ENCODE data around the gene NEIL1. TPM values are rescaled to one million over a fixed set of nuclear protein-coding genes. Genes with fewer than 3 reads are reported as not detected.

The NEIL1 gene
- total RNA-seq, 3 donors from 2014 or later = 38.0 to 67.9 (median 41.4) TPM

DNA sequence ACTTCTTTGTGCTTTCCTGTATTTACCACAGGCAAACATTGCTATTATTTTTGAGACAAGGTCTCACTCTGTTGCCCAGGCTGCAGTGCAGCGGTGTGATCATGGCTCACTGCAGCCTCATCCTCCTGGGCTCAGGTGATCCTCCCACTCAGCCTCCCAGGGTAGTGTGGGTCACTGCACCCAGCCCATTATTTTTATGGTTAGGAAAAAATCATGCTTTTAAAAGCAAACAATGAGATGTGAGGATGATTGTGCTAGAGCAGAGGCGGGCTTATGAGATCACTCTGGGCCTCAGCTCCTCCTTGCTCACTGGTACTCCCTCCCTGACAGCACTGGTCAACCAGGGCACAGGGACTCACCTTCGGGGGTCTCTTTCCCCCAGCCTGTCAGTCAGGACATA is 19.3 kb downstream of the NEIL1 start:
- no peak for DNase-seq
- intact Hi-C loops (cut with DNase I, micrococcal nuclease) = no loop called here
- Histone ChIP-seq H3K4me3 (no peak overlapping the region), H3K9me3 (no peaks in the 10 kb centered on the region), H3K4me1 (ENCODE audit: low read depth) (peaks cover 17% of the 10 kb centered on the region), H3K36me3 (ENCODE audit: low read depth) (no peaks in the 10 kb centered on the region)
- no peak for ATAC-seq
- TF ChIP-seq, protein P1, sequence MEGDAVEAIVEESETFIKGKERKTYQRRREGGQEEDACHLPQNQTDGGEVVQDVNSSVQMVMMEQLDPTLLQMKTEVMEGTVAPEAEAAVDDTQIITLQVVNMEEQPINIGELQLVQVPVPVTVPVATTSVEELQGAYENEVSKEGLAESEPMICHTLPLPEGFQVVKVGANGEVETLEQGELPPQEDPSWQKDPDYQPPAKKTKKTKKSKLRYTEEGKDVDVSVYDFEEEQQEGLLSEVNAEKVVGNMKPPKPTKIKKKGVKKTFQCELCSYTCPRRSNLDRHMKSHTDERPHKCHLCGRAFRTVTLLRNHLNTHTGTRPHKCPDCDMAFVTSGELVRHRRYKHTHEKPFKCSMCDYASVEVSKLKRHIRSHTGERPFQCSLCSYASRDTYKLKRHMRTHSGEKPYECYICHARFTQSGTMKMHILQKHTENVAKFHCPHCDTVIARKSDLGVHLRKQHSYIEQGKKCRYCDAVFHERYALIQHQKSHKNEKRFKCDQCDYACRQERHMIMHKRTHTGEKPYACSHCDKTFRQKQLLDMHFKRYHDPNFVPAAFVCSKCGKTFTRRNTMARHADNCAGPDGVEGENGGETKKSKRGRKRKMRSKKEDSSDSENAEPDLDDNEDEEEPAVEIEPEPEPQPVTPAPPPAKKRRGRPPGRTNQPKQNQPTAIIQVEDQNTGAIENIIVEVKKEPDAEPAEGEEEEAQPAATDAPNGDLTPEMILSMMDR (IDR thresholded peaks at IDR 0.05) = no peak

DNA sequence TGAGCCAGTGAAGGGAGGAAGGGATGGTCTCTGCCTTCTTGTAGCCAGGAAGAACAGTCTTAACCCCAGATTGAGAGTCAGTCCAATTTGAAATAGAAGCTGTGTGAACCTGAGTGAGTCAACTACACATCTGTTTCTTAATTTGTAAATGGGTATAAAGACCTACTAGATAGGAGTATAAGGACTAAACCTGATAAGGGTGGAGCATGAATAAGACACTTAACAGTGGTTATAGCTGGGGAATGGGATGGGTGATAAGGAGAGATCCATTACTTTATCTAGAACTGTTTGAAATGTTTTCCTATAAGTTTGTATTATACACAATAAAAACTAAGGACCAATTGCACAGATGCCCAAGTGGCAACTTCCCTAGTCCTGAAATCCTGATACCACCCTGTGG is 20.2 kb downstream of the NEIL1 start:
- no peaks in the 10 kb centered on the region for H3K9me3 ChIP-seq
- no peak for DNase-seq
- no peak for ATAC-seq
- no peak overlapping the region for H3K4me3 ChIP-seq
- intact Hi-C loops (cut with DNase I, micrococcal nuclease) = no loop called here
- TF ChIP-seq, protein P1 (IDR thresholded peaks at IDR 0.05) = no peak
- H3K36me3 ChIP-seq (ENCODE audit: low read depth) = no peaks in the 10 kb centered on the region
- peaks cover 17% of the 10 kb centered on the region for H3K4me1 ChIP-seq (ENCODE audit: low read depth)

DNA sequence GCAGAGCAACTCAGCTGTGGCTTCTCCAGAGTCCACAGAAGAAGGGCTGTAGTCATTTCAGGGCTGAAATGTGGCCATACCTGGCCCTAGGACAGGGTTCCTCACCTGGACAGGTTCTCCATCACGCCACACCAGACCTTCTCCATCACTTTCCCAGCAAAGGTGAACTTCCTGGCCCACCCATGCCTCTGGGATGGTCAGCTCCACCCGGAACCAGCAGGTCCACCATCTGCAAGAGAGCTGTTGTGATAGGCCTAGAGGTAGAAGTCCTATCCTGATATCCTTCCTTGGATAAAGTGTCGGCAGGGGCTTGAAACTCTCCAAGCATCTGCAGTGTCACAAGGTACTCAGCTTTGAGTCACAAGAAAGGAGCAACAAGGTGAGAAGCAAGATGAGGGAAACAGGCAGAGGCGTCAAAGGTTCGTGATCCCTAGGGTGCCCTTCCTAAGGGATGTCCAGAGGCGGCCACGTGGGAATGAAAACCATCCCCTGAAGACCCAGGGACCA is 20.6 kb downstream of the NEIL1 start:
- ATAC-seq (no peak), DNase-seq (no peak)
- TF ChIP-seq, protein P1 (IDR thresholded peaks at IDR 0.05) = no peak
- H3K4me1 ChIP-seq (ENCODE audit: low read depth) = peaks cover 17% of the 10 kb centered on the region
- H3K4me3 ChIP-seq = peak overlapping the region; percentile 87
- H3K36me3 ChIP-seq (ENCODE audit: low read depth) = no peaks in the 10 kb centered on the region
- intact Hi-C loops (cut with DNase I, micrococcal nuclease) = no loop called here
- no peaks in the 10 kb centered on the region for H3K9me3 ChIP-seq

DNA sequence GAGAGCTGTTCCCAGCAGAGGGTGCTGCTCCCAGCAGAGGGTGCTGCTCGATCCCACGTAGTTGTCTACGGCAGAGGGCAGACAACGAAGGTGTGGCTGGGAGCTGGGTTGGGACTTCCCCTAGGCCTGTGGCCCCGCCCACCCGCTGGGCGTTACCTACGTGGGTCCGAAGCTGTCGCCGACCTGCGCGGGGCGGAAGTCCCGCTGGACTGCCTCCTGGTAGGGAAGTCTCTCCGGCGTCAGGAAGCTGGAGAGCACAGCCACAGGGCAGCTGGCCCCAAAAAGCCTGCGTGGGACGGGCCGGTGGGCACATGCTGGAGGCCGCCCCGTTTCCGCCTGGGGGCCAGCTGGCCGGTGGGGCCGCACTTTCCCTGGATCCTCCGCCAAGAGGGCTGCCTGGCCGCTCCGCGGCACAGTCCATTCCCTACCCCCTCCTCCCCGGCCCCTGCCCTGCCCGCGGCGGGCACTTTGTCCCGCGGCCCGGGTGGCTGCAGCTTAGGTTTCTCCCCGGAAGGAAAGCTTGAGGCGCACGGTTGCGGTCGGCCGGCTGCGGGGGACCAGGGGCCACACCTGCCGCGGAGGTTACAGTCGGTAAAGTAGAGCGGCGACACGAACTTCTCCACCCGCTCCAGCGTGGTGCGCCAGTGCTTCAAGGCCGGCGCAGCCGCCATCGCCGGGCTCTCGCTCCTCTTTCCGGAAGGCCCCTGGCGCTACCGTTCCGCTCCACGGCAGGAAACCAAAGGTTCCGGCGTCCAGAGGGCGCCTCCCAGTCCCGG is 21.3 kb downstream of the NEIL1 start, which contains the start of gene MAN2C1:
Gene MAN2C1 (minus strand): TSS at position 695 of the 776 bp plus-strand sequence. CDS start 24 bp downstream, at position 671.
- DNase-seq (peak; percentile 98 to 99 (median 99)), ATAC-seq (peak; percentile 96)
- peaks cover 17% of the 10 kb centered on the region for H3K4me1 ChIP-seq (ENCODE audit: low read depth)
- H3K4me3 ChIP-seq = peak within 1 kb of the TSS; percentile 87
- TF ChIP-seq, protein P1 (IDR thresholded peaks at IDR 0.05) = peak; percentile 73
- intact Hi-C loops (cut with DNase I, micrococcal nuclease) = no loop called here
- no peaks in the 10 kb centered on the region for H3K36me3 ChIP-seq (ENCODE audit: low read depth)
- H3K9me3 ChIP-seq = no peaks in the 10 kb centered on the region

DNA sequence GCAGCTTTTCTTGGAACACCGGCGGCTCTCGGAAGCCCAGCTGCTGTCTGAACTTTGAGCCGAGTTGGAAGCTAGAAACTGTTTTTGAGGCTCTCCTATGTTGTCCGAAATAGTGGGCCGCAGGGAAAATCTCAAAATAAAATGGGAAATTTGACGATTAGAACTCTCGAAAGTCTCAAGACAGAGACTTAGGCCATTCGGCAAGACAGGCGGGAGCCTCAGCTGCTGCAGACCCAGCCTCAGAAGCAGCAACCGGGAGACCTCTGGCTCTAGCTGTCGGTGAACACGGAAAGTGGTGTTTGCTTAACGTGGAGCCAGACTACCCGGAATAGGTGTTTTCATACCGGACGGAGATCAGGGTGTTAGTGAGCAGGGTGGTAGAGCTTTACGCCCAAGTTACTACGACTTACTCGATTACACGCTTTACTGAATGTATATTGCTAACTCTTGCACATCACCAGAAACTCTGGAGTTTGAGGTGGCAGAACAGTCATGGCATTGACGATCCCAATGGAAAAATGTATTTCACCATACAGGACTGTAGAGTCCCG is 21.9 kb downstream of the NEIL1 start:
- intact Hi-C loops (cut with DNase I, micrococcal nuclease) = no loop called here
- ATAC-seq (peak; percentile 21), DNase-seq (no peak)
- peak overlapping the region; percentile 87 for H3K4me3 ChIP-seq
- no peaks in the 10 kb centered on the region for H3K9me3 ChIP-seq
- peaks cover 17% of the 10 kb centered on the region for H3K4me1 ChIP-seq (ENCODE audit: low read depth)
- TF ChIP-seq, protein P1 (IDR thresholded peaks at IDR 0.05) = no peak
- H3K36me3 ChIP-seq (ENCODE audit: low read depth) = no peaks in the 10 kb centered on the region

Data from mucosa of descending colon (tissue), 3 donors.